K562 (cell line): ENCODE data around the gene ZNF302. TPM values are rescaled to one million over a fixed set of nuclear protein-coding genes. Genes with fewer than 3 reads are reported as not detected.

Experiments used
- DACH1 ChIP-seq: fragments of 450-650 bp; IDR thresholded peaks from 2 replicates; pipeline ENCODE4 v1.6.1; 2018; ENCODE audit not compliant: partially characterized antibody
- DNMT1 ChIP-seq: fragments of 450-650 bp; IDR thresholded peaks from 2 replicates; pipeline ENCODE4 v1.6.1; 2016; ENCODE audit warnings: antibody characterized with exemption, mild to moderate bottlenecking
- EP300 ChIP-seq: IDR thresholded peaks from 2 replicates; pipeline ENCODE4 v1.6.1; 2012; ENCODE audit warnings: low read length, improper control_type of control experiment
- ESRRA ChIP-seq: fragments of 450-650 bp; IDR thresholded peaks from 2 replicates; pipeline ENCODE4 v1.6.1; 2014; ENCODE audit warnings: low read depth, mild to moderate bottlenecking, moderate library complexity, borderline replicate concordance
- EWSR1 ChIP-seq: fragments of 450-650 bp; IDR thresholded peaks from 2 replicates; pipeline ENCODE4 v1.6.1; 2018; ENCODE audit warnings: borderline replicate concordance, mild to moderate bottlenecking, low read depth, moderate library complexity; ENCODE audit not compliant: partially characterized antibody
- HCFC1 ChIP-seq: IDR thresholded peaks from 2 replicates; pipeline ENCODE4 v1.6.1; 2012; ENCODE audit warnings: low read depth, low read length, improper control_type of control experiment
- ID3 ChIP-seq, 2 experiments: fragments of 250-450 bp in 1 of 2; fragments of 450-650 bp in 1 of 2; sonication (Bioruptor Pico) in 1 of 2; IDR thresholded peaks; 2 replicates each; pipeline versions ENCODE4 v1.6.1 to v1.8.0; 2016 to 2021; ENCODE audit warnings: mild to moderate bottlenecking in 2 of 2, moderate library complexity in 2 of 2, missing compliant biosample characterization in 1 of 2, missing genetic modification characterization in 1 of 2
- KHSRP ChIP-seq: fragments of 450-650 bp; IDR thresholded peaks from 2 replicates; pipeline ENCODE4 v1.6.1; 2017
- NCOR1 ChIP-seq: fragments of 450-650 bp; IDR thresholded peaks from 2 replicates; pipeline ENCODE4 v1.6.1; 2016; ENCODE audit warnings: mild to moderate bottlenecking, moderate library complexity
- RBBP5 ChIP-seq: fragments of 200-600 bp; sonication (generic); IDR thresholded peaks from 2 replicates; pipeline ENCODE4 v1.6.1; 2012; ENCODE audit warnings: borderline replicate concordance, mild to moderate bottlenecking, low read length, control low read depth, inconsistent platforms; ENCODE audit not compliant: insufficient read depth, poor library complexity, severe bottlenecking
- SP1 ChIP-seq: sonication (generic); formaldehyde crosslinking; IDR thresholded peaks from 2 replicates; pipeline ENCODE4 v1.8.1; 2022; ENCODE audit warnings: mild to moderate bottlenecking, missing genetic modification reagents
- TSHZ1 ChIP-seq: fragments of 250-450 bp; sonication (Bioruptor Pico); IDR thresholded peaks from 2 replicates; pipeline ENCODE4 v1.4.0; 2020; ENCODE audit warnings: mild to moderate bottlenecking, moderate library complexity
- ZMIZ1 ChIP-seq, 2 experiments: fragments of 150-350 bp in 1 of 2; IDR thresholded peaks; 2 replicates each; pipeline ENCODE4 v1.6.1; 2012 to 2016; ENCODE audit warnings: low read depth in 2 of 2, low read length in 2 of 2, mild to moderate bottlenecking in 1 of 2, moderate library complexity in 1 of 2
- ZNF280A ChIP-seq: fragments of 450-650 bp; IDR thresholded peaks from 2 replicates; pipeline ENCODE4 v1.6.1; 2018; ENCODE audit warnings: mild to moderate bottlenecking, low read depth; ENCODE audit not compliant: partially characterized antibody
- ZNF639 ChIP-seq, 2 experiments: fragments of 200-800 bp in 1 of 2; sonication (Bioruptor generic) in 1 of 2; sonication (generic) in 1 of 2; formaldehyde crosslinking in 1 of 2; IDR thresholded peaks in 1 of 2; conservative IDR thresholded peaks in 1 of 2; 2 replicates each; pipeline versions ENCODE4 v1.5.0 to v1.6.1; 2016 to 2020; ENCODE audit warnings: missing compliant biosample characterization in 1 of 2, missing genetic modification characterization in 1 of 2, missing genetic modification reagents in 1 of 2
- polyA plus RNA-seq, 8 experiments: library from polyadenylated mRNA; depleted of rRNA in 4 of 8; stranded (reverse) in 5 of 8; unstranded in 3 of 8; fragments of >200 nt; fragmentation: Nextera tagmentation in 2 of 8; fragmentation: Illumina TruSeq in 1 of 8; extraction: Ambion mirVana in 2 of 8; extraction: Trizol in 1 of 8; gene quantifications; 2 replicates each; pipeline versions ENCODE4 v1.2.1 to v1.2.3, GENCODE V29; 2011 to 2014; ENCODE audit warnings: inconsistent platforms in 1 of 8, missing spikeins in 1 of 8
- total RNA-seq, 7 experiments: library from RNA; depleted of rRNA in 6 of 7; stranded (reverse); fragments of >200 nt in 6 of 7; fragmentation: Illumina TruSeq in 2 of 7; extraction: Trizol in 2 of 7; gene quantifications; 2 replicates each; pipeline versions ENCODE4 v1.2.1 to v1.2.3, GENCODE V29; 2011 to 2021; ENCODE audit warnings: low replicate concordance in 1 of 7

ZNF302 gene
- total and polyA plus RNA-seq, 9 of the 15 experiments (the other 6 are each of a cell fraction or from before 2014, with no cell fraction given): 0.08 to 1.0 (median 0.27) TPM; not detected in 1

GRCh38 chr19:34734537-34735103 lies 57.1 kb downstream of the ZNF302 start (continued):
- TF ChIP-seq ZMIZ1 (IDR thresholded peaks at IDR 0.05; ENCODE audit: low read depth in 2 of 2, low read length in 2 of 2) (peak in 1 of 2 experiments; percentile 14; a peak in 1 of 4 replicates), SP1 (CRISPR knock-in tag) (peak; percentile 23; the same call in 1 of the 2 replicates), DACH1 (peak; percentile 11), HCFC1 (peak; percentile 79), EP300 (no peak), ZNF639 (CRISPR knock-in tag; conservative IDR thresholded peaks at IDR 0.05 in 1 of 2, IDR thresholded peaks at IDR 0.05 in 1 of 2) (0 out of 4 replicates have a peak, but pooled peaks of 1 of the 2 experiments have one; percentile 5), ZNF280A (no peak), TSHZ1 (CRISPR knock-in tag) (no peak), KHSRP (peak; percentile 90; the same call in 1 of the 2 replicates), DNMT1 (no peak), ID3 (CRISPR knock-in tag; IDR thresholded peaks at IDR 0.05) (no peak), ID3 (tag; IDR thresholded peaks at IDR 0.05) (0 out of 2 replicates have a peak, but pooled peaks have one; percentile 5), RBBP5 (no peak), ESRRA (peak; percentile 77), EWSR1 (no peak), NCOR1 (0 out of 2 replicates have a peak, but pooled peaks have one; percentile 1)
